ENCODE measurements around the gene SYNDIG1.

The SYNDIG1 gene

GRCh38 chr20:24531631-24532419 lies 62.4 kb downstream of the SYNDIG1 start:
- H3K36me3 Mint-ChIP-seq (ENCODE audit: low read depth), result no peaks in the 10 kb centered on the region
- no peaks in the 10 kb centered on the region for H3K4me1 Mint-ChIP-seq (ENCODE audit: low read depth)
- no peaks in the 10 kb centered on the region for H3K27me3 Mint-ChIP-seq

DNA sequence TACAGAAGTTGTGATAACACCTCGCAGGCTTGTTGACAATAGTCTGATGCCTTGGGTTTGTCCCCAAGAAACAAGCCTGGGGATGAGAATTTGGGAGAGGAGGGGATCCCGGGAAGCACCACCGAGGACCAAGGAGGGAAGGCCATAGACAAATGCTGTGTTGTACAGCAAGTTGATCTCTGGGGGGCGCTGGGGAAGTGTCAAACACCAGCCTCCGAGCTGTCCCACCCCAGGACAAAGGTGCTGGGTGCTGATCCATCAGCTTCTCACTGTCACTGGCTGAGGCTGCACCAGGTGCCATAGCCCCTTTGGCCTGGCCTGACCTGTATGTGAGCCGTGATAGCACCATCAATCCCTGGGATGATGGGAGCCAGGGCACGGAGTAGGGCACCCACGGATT lies 64.0 kb downstream of the SYNDIG1 start:
- no peaks in the 10 kb centered on the region for H3K27me3 Mint-ChIP-seq
- no peaks in the 10 kb centered on the region for H3K36me3 Mint-ChIP-seq (ENCODE audit: low read depth)
- no peak overlapping the region for H3K27ac Mint-ChIP-seq
- H3K9me3 Mint-ChIP-seq, result peaks cover 4% of the 10 kb centered on the region
- no peaks in the 10 kb centered on the region for H3K4me1 Mint-ChIP-seq (ENCODE audit: low read depth)
- no peak overlapping the region for H3K4me3 Mint-ChIP-seq

More at GRCh38 chr20:24531631-24532419, 62.4 kb downstream of the SYNDIG1 start:
- Mint-ChIP-seq H3K9me3 (peaks cover 4% of the 10 kb centered on the region), H3K4me3 (no peak overlapping the region), H3K27ac (no peak overlapping the region)

DNA sequence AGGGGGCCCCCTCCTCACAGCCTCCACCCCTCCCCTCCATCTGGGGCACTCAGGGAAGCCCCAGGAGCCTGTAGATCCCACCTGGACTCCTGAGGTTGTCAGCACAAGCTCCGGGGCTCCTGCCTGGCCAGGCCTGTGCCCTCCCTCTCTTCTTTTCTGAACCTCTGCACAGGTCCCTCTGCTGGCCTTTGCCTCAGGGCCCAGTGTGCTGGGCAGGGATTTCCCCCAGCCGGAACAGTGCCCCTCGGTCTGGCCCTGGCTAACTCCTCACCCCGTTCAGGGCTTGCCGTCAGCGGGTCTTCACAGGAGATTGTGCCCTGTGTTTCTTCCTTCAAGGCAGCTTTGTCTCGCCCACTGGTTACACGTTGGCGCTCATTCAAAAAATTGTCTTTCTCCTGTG lies 64.9 kb downstream of the SYNDIG1 start:
- no peak overlapping the region for H3K27ac Mint-ChIP-seq
- peaks cover 4% of the 10 kb centered on the region for H3K9me3 Mint-ChIP-seq
- H3K36me3 Mint-ChIP-seq (ENCODE audit: low read depth), result no peaks in the 10 kb centered on the region
- no peak overlapping the region for H3K4me3 Mint-ChIP-seq
- H3K27me3 Mint-ChIP-seq, result no peaks in the 10 kb centered on the region
- H3K4me1 Mint-ChIP-seq (ENCODE audit: low read depth), result no peaks in the 10 kb centered on the region

- Mint-ChIP-seq H3K4me3 (no peak overlapping the region), H3K27me3 (no peaks in the 10 kb centered on the region), H3K27ac (no peak overlapping the region), H3K36me3 (ENCODE audit: low read depth) (no peaks in the 10 kb centered on the region), H3K4me1 (ENCODE audit: low read depth) (no peaks in the 10 kb centered on the region), H3K9me3 (no peaks in the 10 kb centered on the region)
Measured at GRCh38 chr20:24535941-24536730, 66.7 kb downstream of the SYNDIG1 start.

- Mint-ChIP-seq H3K4me3 (no peak overlapping the region), H3K27me3 (no peaks in the 10 kb centered on the region), H3K36me3 (ENCODE audit: low read depth) (no peaks in the 10 kb centered on the region), H3K4me1 (ENCODE audit: low read depth) (no peaks in the 10 kb centered on the region), H3K27ac (no peak overlapping the region), H3K9me3 (no peaks in the 10 kb centered on the region)
Measured at GRCh38 chr20:24537210-24537609, 67.8 kb downstream of the SYNDIG1 start.

- peaks cover 3% of the 10 kb centered on the region for H3K27me3 Mint-ChIP-seq
- H3K9me3 Mint-ChIP-seq, result no peaks in the 10 kb centered on the region
- no peak overlapping the region for H3K4me3 Mint-ChIP-seq
- no peaks in the 10 kb centered on the region for H3K36me3 Mint-ChIP-seq (ENCODE audit: low read depth)
- H3K27ac Mint-ChIP-seq, result no peak overlapping the region
- H3K4me1 Mint-ChIP-seq (ENCODE audit: low read depth), result no peaks in the 10 kb centered on the region
Measured at GRCh38 chr20:24542721-24543120, 73.3 kb downstream of the SYNDIG1 start.

DNA sequence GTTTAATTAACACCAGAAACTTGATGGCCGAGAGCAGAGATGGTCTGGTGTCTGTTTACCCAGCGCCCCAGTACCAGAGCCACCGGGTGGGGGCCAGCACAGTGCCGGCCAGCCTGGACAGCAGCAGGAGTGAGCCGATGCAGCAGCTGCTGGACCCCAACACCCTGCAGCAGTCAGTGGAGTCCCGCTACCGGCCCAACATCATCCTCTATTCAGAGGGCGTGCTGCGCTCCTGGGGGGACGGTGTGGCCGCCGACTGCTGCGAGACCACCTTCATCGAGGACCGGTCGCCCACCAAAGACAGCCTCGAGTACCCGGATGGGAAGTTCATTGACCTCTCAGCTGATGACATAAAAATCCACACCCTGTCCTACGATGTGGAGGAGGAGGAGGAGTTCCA lies 73.7 kb downstream of the SYNDIG1 start:
- no peak overlapping the region for H3K4me3 Mint-ChIP-seq
- peaks cover 3% of the 10 kb centered on the region for H3K27me3 Mint-ChIP-seq
- no peaks in the 10 kb centered on the region for H3K9me3 Mint-ChIP-seq
- H3K36me3 Mint-ChIP-seq (ENCODE audit: low read depth), result no peaks in the 10 kb centered on the region
- no peaks in the 10 kb centered on the region for H3K4me1 Mint-ChIP-seq (ENCODE audit: low read depth)
- no peak overlapping the region for H3K27ac Mint-ChIP-seq

GRCh38 chr20:24543741-24544140 lies 74.3 kb downstream of the SYNDIG1 start:
- Mint-ChIP-seq H3K27ac (no peak overlapping the region), H3K4me1 (ENCODE audit: low read depth) (no peaks in the 10 kb centered on the region), H3K4me3 (no peak overlapping the region), H3K9me3 (no peaks in the 10 kb centered on the region), H3K27me3 (peaks cover 3% of the 10 kb centered on the region), H3K36me3 (ENCODE audit: low read depth) (no peaks in the 10 kb centered on the region)

- Mint-ChIP-seq H3K9me3 (no peaks in the 10 kb centered on the region), H3K27me3 (peaks cover 3% of the 10 kb centered on the region), H3K4me1 (ENCODE audit: low read depth) (no peaks in the 10 kb centered on the region), H3K4me3 (no peak overlapping the region), H3K36me3 (ENCODE audit: low read depth) (no peaks in the 10 kb centered on the region), H3K27ac (no peak overlapping the region)
Measured at GRCh38 chr20:24544371-24544770, 74.9 kb downstream of the SYNDIG1 start.

GRCh38 chr20:24545168-24545567 lies 75.7 kb downstream of the SYNDIG1 start:
- no peak overlapping the region for H3K4me3 Mint-ChIP-seq
- H3K9me3 Mint-ChIP-seq, result no peaks in the 10 kb centered on the region
- H3K27me3 Mint-ChIP-seq, result peaks cover 3% of the 10 kb centered on the region
- no peaks in the 10 kb centered on the region for H3K36me3 Mint-ChIP-seq (ENCODE audit: low read depth)
- H3K27ac Mint-ChIP-seq, result no peak overlapping the region
- no peaks in the 10 kb centered on the region for H3K4me1 Mint-ChIP-seq (ENCODE audit: low read depth)

DNA sequence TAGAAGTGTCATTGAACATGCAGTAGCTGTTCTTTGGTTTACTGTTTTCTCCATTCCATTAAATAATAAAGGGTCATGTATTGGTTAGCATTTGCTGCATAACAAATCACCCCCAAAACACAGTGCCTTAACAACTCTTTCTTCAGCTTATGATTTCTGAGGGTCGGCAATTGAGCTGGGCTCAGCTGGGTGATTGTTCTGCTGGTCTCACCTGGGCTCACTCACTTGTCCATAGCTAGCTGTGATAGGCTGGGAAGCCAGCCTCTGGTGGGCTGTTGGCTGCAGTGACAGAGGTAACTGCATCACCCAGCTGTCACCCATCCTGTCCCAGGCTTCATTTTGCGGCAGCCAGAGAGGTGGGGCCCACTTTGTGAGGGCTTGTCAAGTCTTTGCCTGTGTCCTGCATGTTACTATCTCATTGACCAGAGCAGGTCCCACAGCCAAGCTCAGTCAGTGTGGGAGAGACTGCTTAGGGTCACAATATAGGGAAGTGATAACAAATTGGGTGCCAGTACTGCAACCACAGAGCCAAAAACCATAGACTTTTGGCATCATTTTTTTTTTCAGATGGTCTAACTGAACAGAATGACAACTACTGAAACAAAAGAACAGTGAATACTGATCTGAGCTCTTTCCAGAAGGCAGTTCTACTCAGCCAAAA lies 76.9 kb downstream of the SYNDIG1 start:
- Mint-ChIP-seq H3K4me1 (ENCODE audit: low read depth) (no peaks in the 10 kb centered on the region), H3K36me3 (ENCODE audit: low read depth) (no peaks in the 10 kb centered on the region), H3K27ac (no peak overlapping the region), H3K27me3 (peaks cover 3% of the 10 kb centered on the region), H3K4me3 (no peak overlapping the region), H3K9me3 (no peaks in the 10 kb centered on the region)

- Mint-ChIP-seq H3K36me3 (ENCODE audit: low read depth) (no peaks in the 10 kb centered on the region), H3K4me1 (ENCODE audit: low read depth) (no peaks in the 10 kb centered on the region), H3K27me3 (peaks cover 3% of the 10 kb centered on the region), H3K27ac (no peak overlapping the region), H3K4me3 (no peak overlapping the region), H3K9me3 (no peaks in the 10 kb centered on the region)
Measured at GRCh38 chr20:24547967-24548366, 78.5 kb downstream of the SYNDIG1 start.

- peaks cover 15% of the 10 kb centered on the region for H3K27me3 Mint-ChIP-seq
- no peaks in the 10 kb centered on the region for H3K4me1 Mint-ChIP-seq (ENCODE audit: low read depth)
- H3K9me3 Mint-ChIP-seq, result peaks cover 16% of the 10 kb centered on the region
- H3K4me3 Mint-ChIP-seq, result no peak overlapping the region
- H3K27ac Mint-ChIP-seq, result no peak overlapping the region
- H3K36me3 Mint-ChIP-seq (ENCODE audit: low read depth), result no peaks in the 10 kb centered on the region
Measured at GRCh38 chr20:24559114-24559732, 89.8 kb downstream of the SYNDIG1 start.

DNA sequence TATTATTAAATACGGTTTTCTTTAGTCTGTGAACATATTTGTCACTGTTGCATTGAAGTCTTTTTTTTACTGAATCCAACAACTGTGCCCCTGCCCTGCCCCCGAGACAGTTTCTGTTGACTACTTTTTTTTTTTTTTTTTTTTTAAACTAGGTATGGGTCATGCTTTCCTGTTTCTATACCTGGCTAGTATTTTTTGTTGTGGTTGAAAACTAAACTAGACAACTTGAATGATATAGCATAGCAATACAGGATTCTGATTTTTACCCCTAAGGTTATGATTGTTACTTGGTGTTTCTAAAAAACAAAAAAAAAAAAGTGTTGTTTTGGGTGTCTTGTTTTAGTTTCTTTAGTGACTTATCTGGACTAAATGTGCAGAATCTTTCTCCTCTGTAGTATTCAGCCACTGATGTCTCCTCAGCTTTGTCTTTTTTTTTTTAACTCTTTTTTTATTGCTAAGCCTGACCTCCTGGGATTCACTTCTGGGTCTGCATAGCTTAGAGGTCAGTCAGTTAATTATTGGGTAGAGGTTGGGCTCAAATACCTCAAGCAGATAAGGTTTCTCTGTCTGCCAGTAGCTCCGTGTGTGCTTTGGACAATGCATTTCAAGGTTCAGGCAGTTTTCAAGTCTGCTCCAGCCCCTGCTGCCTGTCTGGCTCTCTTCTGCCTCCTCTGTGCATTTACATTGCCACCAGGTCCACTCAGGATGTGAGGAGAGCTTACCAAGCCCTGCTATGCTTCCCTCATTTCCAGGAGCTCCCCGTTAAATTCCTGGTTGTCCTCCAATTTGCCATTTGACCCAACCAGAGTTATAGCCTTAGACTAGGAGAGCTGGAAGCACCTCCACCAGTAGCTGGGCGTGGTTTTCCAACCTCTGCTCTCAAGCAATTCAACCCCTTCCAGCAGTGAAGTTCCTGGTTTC lies 91.4 kb downstream of the SYNDIG1 start:
- Mint-ChIP-seq H3K27me3 (peaks cover 20% of the 10 kb centered on the region), H3K36me3 (ENCODE audit: low read depth) (no peaks in the 10 kb centered on the region), H3K4me1 (ENCODE audit: low read depth) (no peaks in the 10 kb centered on the region), H3K27ac (no peak overlapping the region), H3K4me3 (no peak overlapping the region), H3K9me3 (peaks cover 21% of the 10 kb centered on the region)

All from stimulated activated naive CD8-positive, alpha-beta T cell treated with anti-CD3 and anti-CD28 coated beads, Interleukin-15, Interleukin-2, amounts not matched to agents 100 ng/mL and 50 ng/mL, for 24 hours (primary cell).